Measurements from ENCODE around the gene NEK6.

DNA sequence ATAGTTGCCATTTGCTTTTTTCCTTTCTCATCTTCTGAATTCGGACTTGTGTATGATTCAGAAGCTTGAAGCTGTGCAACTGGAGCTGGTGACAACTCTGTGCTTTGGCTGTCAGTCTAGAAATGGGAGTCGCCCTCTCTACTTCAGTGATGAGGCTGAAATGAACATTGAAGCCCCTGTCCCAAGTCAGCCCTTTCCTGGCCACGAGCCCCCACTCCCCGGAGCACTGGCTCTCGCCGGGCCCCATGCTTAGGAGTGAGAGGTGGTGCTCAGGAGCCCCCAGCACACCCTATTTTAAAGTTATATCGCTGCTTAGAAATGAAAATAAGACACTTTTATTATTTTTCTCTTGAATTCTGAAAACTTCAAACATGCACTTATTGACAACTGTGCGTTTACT is 91.5 kb downstream of the NEK6 start:
- TF ChIP-seq TARDBP (IDR thresholded peaks at IDR 0.05; ENCODE audit: borderline replicate concordance): no peak
- TF ChIP-seq EP300 (IDR thresholded peaks at IDR 0.05; ENCODE audit: borderline replicate concordance in 1 of 2, control insufficient read depth in 1 of 2, low read depth in 2 of 2, low read length in 2 of 2): no peak
- no peak for TF ChIP-seq ZNF274 (IDR thresholded peaks at IDR 0.05; ENCODE audit: insufficient read depth, insufficient read length)
- TF ChIP-seq CTCF (IDR thresholded peaks at IDR 0.05 in 2 of 3, conservative IDR thresholded peaks at IDR 0.05 in 1 of 3; ENCODE audit: control insufficient read depth in 2 of 3, extremely low read depth in 1 of 3, insufficient read depth in 1 of 3, low read depth in 3 of 3, low read length in 3 of 3): no peak
- no peak for TF ChIP-seq JUNB (IDR thresholded peaks at IDR 0.05)
- TF ChIP-seq FOXK2 (IDR thresholded peaks at IDR 0.05): no peak
- TF ChIP-seq TCF3 (IDR thresholded peaks at IDR 0.05; ENCODE audit: borderline replicate concordance, insufficient read depth, low read depth, low read length): no peak
- TF ChIP-seq, protein P1, sequence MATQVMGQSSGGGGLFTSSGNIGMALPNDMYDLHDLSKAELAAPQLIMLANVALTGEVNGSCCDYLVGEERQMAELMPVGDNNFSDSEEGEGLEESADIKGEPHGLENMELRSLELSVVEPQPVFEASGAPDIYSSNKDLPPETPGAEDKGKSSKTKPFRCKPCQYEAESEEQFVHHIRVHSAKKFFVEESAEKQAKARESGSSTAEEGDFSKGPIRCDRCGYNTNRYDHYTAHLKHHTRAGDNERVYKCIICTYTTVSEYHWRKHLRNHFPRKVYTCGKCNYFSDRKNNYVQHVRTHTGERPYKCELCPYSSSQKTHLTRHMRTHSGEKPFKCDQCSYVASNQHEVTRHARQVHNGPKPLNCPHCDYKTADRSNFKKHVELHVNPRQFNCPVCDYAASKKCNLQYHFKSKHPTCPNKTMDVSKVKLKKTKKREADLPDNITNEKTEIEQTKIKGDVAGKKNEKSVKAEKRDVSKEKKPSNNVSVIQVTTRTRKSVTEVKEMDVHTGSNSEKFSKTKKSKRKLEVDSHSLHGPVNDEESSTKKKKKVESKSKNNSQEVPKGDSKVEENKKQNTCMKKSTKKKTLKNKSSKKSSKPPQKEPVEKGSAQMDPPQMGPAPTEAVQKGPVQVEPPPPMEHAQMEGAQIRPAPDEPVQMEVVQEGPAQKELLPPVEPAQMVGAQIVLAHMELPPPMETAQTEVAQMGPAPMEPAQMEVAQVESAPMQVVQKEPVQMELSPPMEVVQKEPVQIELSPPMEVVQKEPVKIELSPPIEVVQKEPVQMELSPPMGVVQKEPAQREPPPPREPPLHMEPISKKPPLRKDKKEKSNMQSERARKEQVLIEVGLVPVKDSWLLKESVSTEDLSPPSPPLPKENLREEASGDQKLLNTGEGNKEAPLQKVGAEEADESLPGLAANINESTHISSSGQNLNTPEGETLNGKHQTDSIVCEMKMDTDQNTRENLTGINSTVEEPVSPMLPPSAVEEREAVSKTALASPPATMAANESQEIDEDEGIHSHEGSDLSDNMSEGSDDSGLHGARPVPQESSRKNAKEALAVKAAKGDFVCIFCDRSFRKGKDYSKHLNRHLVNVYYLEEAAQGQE (IDR thresholded peaks at IDR 0.05; ENCODE audit: low read depth, low read length): no peak
- no peak for TF ChIP-seq SP1 (IDR thresholded peaks at IDR 0.05; ENCODE audit: low read depth, low read length)
- no peak for TF ChIP-seq SUPT20H (IDR thresholded peaks at IDR 0.05; ENCODE audit: borderline replicate concordance, control insufficient read depth, low read depth, low read length)

Measured in GM12878 (cell line).